ENCODE data around the gene PDIA5.
"Not testable (repeated sequence)": the region's sequence is repeated elsewhere in the genome, so short reads cannot be mapped to it uniquely, and the experiment has no call there.

The PDIA5 gene

DNA sequence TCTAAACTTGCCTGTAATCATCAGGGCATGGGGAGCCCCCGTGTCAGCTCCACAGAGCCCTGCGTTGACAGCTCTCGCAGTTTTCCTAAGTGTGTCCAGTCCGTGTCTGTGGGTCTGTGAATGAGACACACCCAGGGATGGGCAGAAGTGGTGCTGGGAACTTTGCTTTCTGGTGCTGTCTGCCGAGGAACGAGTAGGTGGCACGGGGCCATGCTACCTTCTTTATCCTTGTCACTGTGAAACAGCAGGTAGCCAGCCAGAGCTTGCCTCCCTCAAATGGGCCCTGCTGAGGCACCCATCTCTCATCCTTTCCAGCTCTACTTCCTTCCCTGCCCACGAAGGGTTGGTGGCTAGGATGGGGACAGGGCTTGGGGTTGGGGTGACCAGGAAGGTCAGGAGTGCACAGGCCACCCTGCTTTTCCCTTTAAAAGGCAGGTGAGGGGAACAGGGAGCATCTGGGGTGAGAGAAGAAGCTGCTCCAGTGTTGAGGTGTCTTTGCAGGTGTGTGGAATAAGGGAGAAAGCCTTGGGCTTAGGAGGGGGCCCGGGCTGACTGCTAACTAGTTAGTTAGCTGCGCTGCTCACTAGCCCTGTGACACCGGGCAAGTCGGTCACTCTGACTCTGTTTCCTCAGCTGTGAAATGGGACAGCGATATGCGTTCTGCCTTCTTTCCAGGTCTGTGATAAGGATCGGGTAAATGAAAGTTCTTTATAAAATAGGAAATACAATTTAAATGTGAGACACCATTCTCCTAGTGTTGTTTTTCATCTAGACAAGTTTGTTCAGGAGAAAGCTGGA is 27.9 kb downstream of the PDIA5 start:
- DNase-seq: no peak

- DNase-seq: no peak
Observed at GRCh38 chr3:123096126-123096525, 29.3 kb downstream of the PDIA5 start.

DNA sequence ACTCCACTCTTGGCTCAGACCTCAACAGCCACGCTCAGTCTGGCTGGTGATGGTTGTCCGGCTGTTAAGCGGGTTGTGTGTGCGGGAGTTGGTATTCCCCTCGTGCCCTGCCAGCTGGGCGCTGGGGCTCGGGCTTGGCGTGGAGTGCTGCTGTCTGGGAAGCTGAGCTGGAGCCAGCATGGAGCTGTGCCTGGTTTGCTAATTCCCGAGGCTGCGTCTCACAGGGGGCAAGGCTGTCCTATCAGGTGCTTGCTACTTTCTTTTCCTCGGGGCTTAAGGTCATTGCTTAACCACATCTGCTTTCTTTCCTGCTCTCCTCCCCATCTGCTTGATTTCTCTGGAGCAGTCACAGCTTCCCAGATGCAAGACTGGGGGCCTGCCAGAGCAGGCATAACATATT is 29.9 kb downstream of the PDIA5 start:
- no peak for DNase-seq

- no peak for DNase-seq
Observed at GRCh38 chr3:123098426-123099330, 31.9 kb downstream of the PDIA5 start.

- no peak for DNase-seq
Observed at GRCh38 chr3:123099331-123100192, 32.7 kb downstream of the PDIA5 start.

DNA sequence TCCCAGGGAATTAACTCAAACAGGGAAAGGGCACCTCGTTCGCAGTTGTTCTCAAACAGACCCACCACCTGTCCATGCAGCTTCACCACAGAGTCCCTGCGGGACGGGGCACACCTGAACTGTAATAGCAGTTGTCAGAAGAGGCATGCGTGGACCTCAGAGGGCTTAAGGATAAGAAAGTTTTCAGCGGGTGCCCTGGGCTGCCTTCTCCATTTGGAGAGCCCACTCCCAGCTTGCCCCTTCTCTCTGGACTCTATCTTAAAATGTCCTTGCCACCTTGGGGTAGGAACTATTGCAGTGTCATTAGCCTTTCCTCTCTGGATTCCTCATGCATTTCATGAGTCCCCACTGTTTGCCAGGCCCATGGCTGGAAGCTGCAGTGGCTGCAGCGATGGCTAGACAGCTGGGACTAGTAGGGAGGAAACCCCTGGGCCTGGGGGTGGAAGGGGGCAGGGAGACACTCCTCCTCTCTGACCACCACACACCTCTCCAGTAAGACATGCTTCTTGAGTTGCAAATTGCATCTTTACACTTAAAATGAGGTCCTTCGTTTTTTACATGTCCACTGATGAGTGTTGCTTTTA is 33.5 kb downstream of the PDIA5 start:
- DNase-seq: peak; percentile 30

GRCh38 chr3:123102249-123102648 is 35.4 kb downstream of the PDIA5 start:
- no peak for DNase-seq

DNA sequence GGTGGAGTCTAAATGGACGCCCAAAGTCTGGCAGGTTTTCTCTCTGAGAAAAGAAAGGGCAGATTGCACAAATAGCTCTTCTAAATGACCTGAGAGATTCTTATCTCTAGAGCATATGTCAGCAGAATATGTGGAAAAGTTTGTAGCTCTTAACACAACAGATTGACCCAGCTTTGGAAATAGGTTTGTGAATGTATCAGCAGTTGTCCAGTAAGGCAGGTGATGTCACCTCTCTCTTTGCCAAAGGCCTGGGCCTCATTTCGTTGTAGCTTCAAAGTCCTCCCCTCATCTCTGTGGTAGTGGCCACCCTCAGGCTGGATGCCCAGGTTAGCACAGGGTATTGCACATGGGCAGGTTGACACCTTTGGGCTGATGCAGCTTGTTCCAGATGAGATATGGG is 36.0 kb downstream of the PDIA5 start:
- DNase-seq: no peak

GRCh38 chr3:123104550-123104949 is 37.7 kb downstream of the PDIA5 start:
- no peak for DNase-seq

DNA sequence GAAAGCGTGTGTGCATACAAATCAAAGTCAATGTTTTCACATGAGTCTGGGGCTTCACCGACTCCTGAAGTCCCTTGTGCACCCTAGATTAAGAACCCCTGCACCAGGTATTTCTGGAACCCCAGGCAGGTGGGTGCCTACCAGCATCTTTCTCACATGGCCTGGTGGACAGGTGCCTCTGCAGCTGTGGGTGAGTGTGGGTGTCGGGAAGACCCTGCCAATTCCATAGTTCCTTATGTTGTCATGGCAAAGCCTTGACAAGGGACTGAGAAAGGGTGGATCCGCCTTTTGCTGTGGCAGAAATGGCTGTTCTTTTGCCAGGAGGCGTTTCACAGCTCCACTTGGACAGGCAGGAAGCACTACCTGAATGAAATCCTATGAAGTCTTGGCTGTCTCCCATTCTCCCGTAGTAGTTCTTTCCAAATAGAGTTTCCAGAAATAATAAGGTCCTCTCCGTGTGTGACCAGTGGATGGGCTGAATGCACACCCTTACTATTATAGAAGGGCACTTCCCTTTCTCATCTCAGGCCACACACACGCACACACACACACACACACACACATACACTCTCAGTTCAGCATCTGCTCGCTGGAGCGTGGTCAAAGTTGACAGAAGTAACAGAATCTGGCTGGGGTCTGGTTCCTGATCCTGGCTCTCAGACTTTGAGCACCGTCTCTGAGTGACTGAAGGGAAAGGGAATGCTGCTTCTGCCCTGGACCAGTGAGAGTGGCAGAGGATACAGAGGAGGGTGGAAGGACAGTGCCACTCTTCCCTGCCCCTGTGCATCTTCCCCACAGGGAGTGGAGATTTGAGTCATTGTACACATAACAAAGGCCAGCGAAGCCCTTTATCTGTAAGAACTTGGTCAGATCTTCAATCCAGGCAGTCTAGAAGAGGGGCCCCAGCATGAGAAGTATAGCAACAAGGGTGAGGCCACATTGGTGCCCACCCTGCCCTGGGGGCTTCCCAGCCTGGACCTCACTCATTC is 38.7 kb downstream of the PDIA5 start:
- DNase-seq: no peak

GRCh38 chr3:123110282-123110975 is 43.6 kb downstream of the PDIA5 start:
- DNase-seq: peak; percentile 66

GRCh38 chr3:123110976-123111615 is 44.3 kb downstream of the PDIA5 start:
- no peak for DNase-seq

GRCh38 chr3:123111640-123112039 is 44.8 kb downstream of the PDIA5 start:
- no peak for DNase-seq

DNA sequence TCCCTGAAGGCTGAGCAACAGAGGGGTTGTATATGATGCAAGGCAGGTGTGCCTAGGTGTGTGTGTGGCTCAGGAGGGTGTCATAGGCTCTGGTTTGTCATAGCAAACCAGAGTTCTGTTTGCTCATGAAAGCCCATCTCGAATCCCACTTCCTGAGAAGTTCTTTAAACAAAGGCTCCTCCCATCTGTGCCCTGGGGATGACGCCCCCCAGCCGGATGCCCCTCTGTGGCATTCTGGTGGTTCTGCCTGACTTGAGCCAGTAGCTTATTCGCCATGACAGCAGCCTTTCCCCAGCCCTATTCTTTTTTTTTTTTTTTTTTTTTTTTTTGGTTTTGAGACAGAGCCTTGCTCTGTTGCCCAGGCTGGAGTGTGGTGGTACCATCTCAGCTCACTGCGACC is 45.4 kb downstream of the PDIA5 start:
- no peak for DNase-seq

DNA sequence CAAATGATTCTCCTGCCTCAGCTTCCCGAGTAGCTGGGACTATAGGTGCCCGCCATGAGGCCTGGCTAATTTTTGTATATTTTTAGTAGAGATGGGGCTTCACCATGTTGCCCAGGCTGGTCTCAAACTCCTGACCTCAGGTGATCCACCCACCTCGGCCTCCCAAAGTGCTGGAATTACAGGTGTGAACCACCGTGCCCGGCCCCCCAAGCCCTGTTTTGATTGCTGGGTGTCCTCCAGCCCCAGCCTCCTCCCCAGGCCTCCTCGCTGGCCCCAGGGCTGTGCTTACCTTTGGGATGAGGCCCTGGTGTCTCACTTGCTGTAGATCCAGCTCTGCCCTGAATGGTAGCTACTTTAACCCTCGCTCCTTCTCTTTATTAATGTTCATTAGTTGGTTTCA is 45.8 kb downstream of the PDIA5 start:
- not testable (repeated sequence) for DNase-seq

GRCh38 chr3:123113889-123114450 is 47.1 kb downstream of the PDIA5 start:
- no peak for DNase-seq

- no peak for DNase-seq
Observed at GRCh38 chr3:123116116-123116515, 49.3 kb downstream of the PDIA5 start.

DNA sequence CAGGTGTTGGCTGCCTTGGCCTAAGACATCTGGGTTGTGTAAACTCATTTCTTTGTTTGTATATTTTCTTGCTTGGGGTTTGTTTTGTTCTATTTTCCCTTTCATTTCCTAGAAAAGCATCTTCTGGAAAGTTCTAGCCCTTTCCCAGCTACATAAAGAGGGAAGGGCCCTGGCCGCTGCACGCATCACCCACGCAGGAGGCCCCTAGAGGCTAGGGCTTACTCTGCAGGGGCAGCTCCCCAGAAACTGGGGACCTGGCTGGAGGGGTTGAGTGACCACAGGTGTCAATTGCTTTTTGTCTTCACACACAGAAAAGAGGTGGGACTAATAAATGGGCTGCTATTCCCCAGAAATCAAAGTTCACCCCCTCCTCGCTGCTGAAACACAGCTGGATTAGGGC is 52.6 kb downstream of the PDIA5 start:
- DNase-seq: no peak

- DNase-seq: peak; percentile 28
Observed at GRCh38 chr3:123119802-123120201, 53.0 kb downstream of the PDIA5 start.

DNA sequence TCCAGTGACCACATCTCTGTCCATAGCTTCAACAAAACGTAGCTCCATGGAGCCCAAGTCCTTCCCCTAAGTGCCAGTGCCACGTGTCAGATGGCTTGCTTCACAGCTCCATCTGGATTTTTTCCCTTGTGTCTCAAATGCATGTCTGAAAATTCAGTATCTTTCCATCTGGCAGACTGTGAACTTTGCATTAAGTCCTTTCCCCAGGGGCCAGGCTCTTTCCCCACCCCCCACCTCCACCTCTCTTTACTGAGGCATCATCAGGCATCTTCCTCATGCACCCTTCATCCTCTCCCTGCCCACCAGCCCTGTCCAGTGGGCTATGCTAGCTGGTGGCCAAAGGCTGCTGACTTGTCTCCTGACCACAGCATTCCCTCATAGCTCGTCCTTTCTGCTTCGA is 53.7 kb downstream of the PDIA5 start:
- DNase-seq: no peak
